HEK293 (cell line): ENCODE results near the gene CYP2S1.

Experiments
- CTCF ChIP-seq: fragments of 450-650 bp; formaldehyde crosslinking; IDR thresholded peaks from 2 replicates; pipeline ENCODE4 v1.5.1; 2016; ENCODE audit warnings: missing biosample characterization, missing genetic modification characterization
- GLI2 ChIP-seq: fragments of 450-650 bp; formaldehyde crosslinking; IDR thresholded peaks from 2 replicates; pipeline ENCODE4; 2017; ENCODE audit warnings: missing biosample characterization, missing genetic modification characterization, low read depth, borderline replicate concordance
- ZNF16 ChIP-seq: fragments of 450-650 bp; formaldehyde crosslinking; IDR thresholded peaks from 2 replicates; pipeline ENCODE4 v1.5.1; 2016; ENCODE audit warnings: low read depth, missing biosample characterization, missing genetic modification characterization
- ZNF548 ChIP-seq: fragments of 450-650 bp; formaldehyde crosslinking; IDR thresholded peaks from 2 replicates; pipeline ENCODE4 v1.5.1; 2016; ENCODE audit warnings: missing biosample characterization, missing genetic modification characterization
- ZSCAN16 ChIP-seq: fragments of 450-650 bp; formaldehyde crosslinking; IDR thresholded peaks from 2 replicates; pipeline ENCODE4 v1.5.1; 2016; ENCODE audit warnings: missing biosample characterization, missing genetic modification characterization
- TF ChIP-seq, protein P1 (sequence below): fragments of 450-650 bp; formaldehyde crosslinking; IDR thresholded peaks from 2 replicates; pipeline ENCODE4 v1.5.1; 2016; ENCODE audit warnings: missing biosample characterization, missing genetic modification characterization, low read depth
- TF ChIP-seq, protein P2 (sequence below): sonication (generic); formaldehyde crosslinking; IDR thresholded peaks from 2 replicates; pipeline ENCODE4 v1.8.1; 2022; ENCODE audit warnings: mild to moderate bottlenecking, moderate library complexity, missing genetic modification reagents

- TF ChIP-seq, protein P1, sequence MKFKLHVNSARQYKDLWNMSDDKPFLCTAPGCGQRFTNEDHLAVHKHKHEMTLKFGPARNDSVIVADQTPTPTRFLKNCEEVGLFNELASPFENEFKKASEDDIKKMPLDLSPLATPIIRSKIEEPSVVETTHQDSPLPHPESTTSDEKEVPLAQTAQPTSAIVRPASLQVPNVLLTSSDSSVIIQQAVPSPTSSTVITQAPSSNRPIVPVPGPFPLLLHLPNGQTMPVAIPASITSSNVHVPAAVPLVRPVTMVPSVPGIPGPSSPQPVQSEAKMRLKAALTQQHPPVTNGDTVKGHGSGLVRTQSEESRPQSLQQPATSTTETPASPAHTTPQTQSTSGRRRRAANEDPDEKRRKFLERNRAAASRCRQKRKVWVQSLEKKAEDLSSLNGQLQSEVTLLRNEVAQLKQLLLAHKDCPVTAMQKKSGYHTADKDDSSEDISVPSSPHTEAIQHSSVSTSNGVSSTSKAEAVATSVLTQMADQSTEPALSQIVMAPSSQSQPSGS (tag by site-specific recombination), result no peak
- no peak for TF ChIP-seq CTCF (tag by site-specific recombination)
- no peak for TF ChIP-seq ZNF548 (tag by site-specific recombination)
- TF ChIP-seq, protein P2, sequence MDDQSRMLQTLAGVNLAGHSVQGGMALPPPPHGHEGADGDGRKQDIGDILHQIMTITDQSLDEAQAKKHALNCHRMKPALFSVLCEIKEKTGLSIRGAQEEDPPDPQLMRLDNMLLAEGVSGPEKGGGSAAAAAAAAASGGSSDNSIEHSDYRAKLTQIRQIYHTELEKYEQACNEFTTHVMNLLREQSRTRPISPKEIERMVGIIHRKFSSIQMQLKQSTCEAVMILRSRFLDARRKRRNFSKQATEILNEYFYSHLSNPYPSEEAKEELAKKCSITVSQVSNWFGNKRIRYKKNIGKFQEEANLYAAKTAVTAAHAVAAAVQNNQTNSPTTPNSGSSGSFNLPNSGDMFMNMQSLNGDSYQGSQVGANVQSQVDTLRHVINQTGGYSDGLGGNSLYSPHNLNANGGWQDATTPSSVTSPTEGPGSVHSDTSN (CRISPR knock-in tag), result no peak
- no peak for TF ChIP-seq ZSCAN16 (tag by site-specific recombination)
- TF ChIP-seq GLI2 (tag by site-specific recombination), result no peak
- no peak for TF ChIP-seq ZNF16 (tag by site-specific recombination)
These were observed 20.5 kb upstream of the CYP2S1 start for GRCh38 chr19:41172297-41173164.
